CD4-positive, CD25-positive, alpha-beta regulatory T cell (primary cell): ENCODE results near the gene DGCR6L. TPM values are rescaled to one million over a fixed set of nuclear protein-coding genes. Genes with fewer than 3 reads are reported as not detected.
A peak's percentile ranks its signal among the peaks of the same experiment; 100 is the strongest.
"Not testable (repeated sequence)": the region's sequence is repeated elsewhere in the genome, so short reads cannot be mapped to it uniquely, and the experiment has no call there.

ENCODE experiments used
- ATAC-seq, 2 donors: fragments of 150-1000 bp; cut with Tn5 transposase; one replicate each; pipeline ENCODE4 v1.10.0; 2021; ENCODE audit warnings: low read depth in 2 of 2, moderate number of reproducible peaks in 2 of 2, moderate library complexity in 1 of 2
- DNase-seq, 3 donors: peaks; one replicate each; pipeline versions ENCODE4 v3.0.0 to v3.0.0-alpha.2; 2012 to 2022; ENCODE audit warnings: mixed read lengths in 1 of 3
- H3K27ac ChIP-seq: one replicate; pipeline ENCODE4 v1.7.0; 2013; ENCODE audit warnings: mild to moderate bottlenecking, low read length; ENCODE audit not compliant: insufficient read depth, poor library complexity, severe bottlenecking
- H3K27me3 ChIP-seq: one replicate; pipeline ENCODE4 v1.7.0; 2013; ENCODE audit warnings: low read length; ENCODE audit not compliant: control insufficient read depth, insufficient read depth
- H3K36me3 ChIP-seq: one replicate; pipeline ENCODE4 v1.7.0; 2013; ENCODE audit warnings: mild to moderate bottlenecking, low read length, moderate library complexity; ENCODE audit not compliant: control insufficient read depth, insufficient read depth
- H3K4me1 ChIP-seq: 2 replicates; pipeline ENCODE4 v1.7.0; 2013; ENCODE audit warnings: mild to moderate bottlenecking, low read length; ENCODE audit not compliant: insufficient read depth, control insufficient read depth, poor library complexity, severe bottlenecking
- H3K4me3 ChIP-seq: one replicate; pipeline ENCODE4 v1.7.0; 2013; ENCODE audit warnings: low read depth, mild to moderate bottlenecking, low read length, moderate library complexity
- H3K9me3 ChIP-seq, 2 experiments: 1 replicate in 1 of 2; 2 replicates in 1 of 2; pipeline ENCODE4 v1.7.0; 2013; ENCODE audit warnings: low read length in 2 of 2, mild to moderate bottlenecking in 1 of 2, moderate library complexity in 1 of 2; ENCODE audit not compliant: control insufficient read depth in 2 of 2
- H3K27ac Mint-ChIP-seq, 3 donors: one replicate each; pipeline ENCODE4 v1.8.0; 2020 to 2022; ENCODE audit warnings: mild to moderate bottlenecking in 3 of 3, mixed read lengths in 3 of 3, moderate library complexity in 2 of 3
- H3K27me3 Mint-ChIP-seq: one replicate; pipeline ENCODE4 v1.8.0; 2022; ENCODE audit warnings: mild to moderate bottlenecking, mixed read lengths
- H3K36me3 Mint-ChIP-seq: one replicate; pipeline ENCODE4 v1.8.0; 2020; ENCODE audit warnings: mixed read lengths
- H3K4me1 Mint-ChIP-seq, 4 donors: one replicate each; pipeline ENCODE4 v1.8.0; 2020 to 2022; ENCODE audit warnings: mixed read lengths in 4 of 4, mild to moderate bottlenecking in 1 of 4
- H3K4me3 Mint-ChIP-seq, 4 donors: one replicate each; pipeline ENCODE4 v1.8.0; 2020 to 2022; ENCODE audit warnings: mild to moderate bottlenecking in 4 of 4, mixed read lengths in 4 of 4, moderate library complexity in 3 of 4
- H3K9me3 Mint-ChIP-seq, 7 donors: one replicate each; pipeline ENCODE4 v1.8.0; 2020 to 2022; ENCODE audit warnings: mixed read lengths in 7 of 7, mild to moderate bottlenecking in 3 of 7, moderate library complexity in 2 of 7
- polyA plus RNA-seq, 4 donors: library from polyadenylated mRNA; unstranded; fragments of 300-500 nt; fragmentation: Illumina TruSeq; gene quantifications; one replicate each; pipeline ENCODE4 v1.2.3, GENCODE V29; 2021
- total RNA-seq: library from RNA; stranded (reverse); gene quantifications from one replicate; pipeline ENCODE4 v1.2.3, GENCODE V29; 2022

DGCR6L gene
- total and polyA plus RNA-seq, 5 donors from 2014 or later: 28.7 to 123 (median 111) TPM

GRCh38 chr22:20315337-20316216 lies 4.3 kb downstream of the DGCR6L start:
- Histone ChIP-seq H3K36me3 (no peaks in the 10 kb centered on the region), H3K4me1 (peaks cover 25% of the 10 kb centered on the region), H3K27me3 (no peaks in the 10 kb centered on the region), H3K27ac (no peak overlapping the region), H3K4me3 (no peak overlapping the region), H3K9me3 (no peaks in the 10 kb centered on the region)
- Mint-ChIP-seq H3K4me1 (peaks cover 0 to 27% (median 16%) of the 10 kb centered on the region in 4 donors), H3K9me3 (no peaks in the 10 kb centered on the region), H3K36me3 (no peaks in the 10 kb centered on the region), H3K27ac (no peak overlapping the region), H3K4me3 (no peak overlapping the region), H3K27me3 (no peaks in the 10 kb centered on the region)
- ATAC-seq: no peak
- no peak for DNase-seq

- not testable (repeated sequence) for H3K9me3 ChIP-seq, H3K27me3 Mint-ChIP-seq, H3K4me3 Mint-ChIP-seq, H3K27me3 ChIP-seq, H3K27ac ChIP-seq, H3K9me3 Mint-ChIP-seq, ATAC-seq, H3K36me3 ChIP-seq, H3K27ac Mint-ChIP-seq, DNase-seq, H3K4me3 ChIP-seq, H3K36me3 Mint-ChIP-seq
- peaks cover 0 to 25% (median 15%) of the 10 kb centered on the region in 4 donors for H3K4me1 Mint-ChIP-seq
- H3K4me1 ChIP-seq: peaks cover 24% of the 10 kb centered on the region
Observed at GRCh38 chr22:20314741-20315336, 5.0 kb downstream of the DGCR6L start.

- H3K27ac ChIP-seq, H3K27me3 ChIP-seq, DNase-seq, H3K9me3 ChIP-seq, H3K9me3 Mint-ChIP-seq, H3K27ac Mint-ChIP-seq, H3K27me3 Mint-ChIP-seq, H3K36me3 Mint-ChIP-seq, H3K4me3 Mint-ChIP-seq, ATAC-seq, H3K36me3 ChIP-seq, H3K4me3 ChIP-seq: not testable (repeated sequence)
- H3K4me1 ChIP-seq: peaks cover 21% of the 10 kb centered on the region
- peaks cover 0 to 22% (median 15%) of the 10 kb centered on the region in 4 donors for H3K4me1 Mint-ChIP-seq
Observed at GRCh38 chr22:20314206-20314605, 5.7 kb downstream of the DGCR6L start.

- not testable (repeated sequence) for ATAC-seq, H3K36me3 Mint-ChIP-seq, H3K4me3 ChIP-seq, H3K27ac Mint-ChIP-seq, H3K9me3 ChIP-seq, H3K27me3 Mint-ChIP-seq, H3K4me3 Mint-ChIP-seq, H3K27me3 ChIP-seq, H3K9me3 Mint-ChIP-seq, DNase-seq, H3K27ac ChIP-seq, H3K36me3 ChIP-seq
- peaks cover 0 to 16% (median 14%) of the 10 kb centered on the region in 4 donors for H3K4me1 Mint-ChIP-seq
- H3K4me1 ChIP-seq: peaks cover 14% of the 10 kb centered on the region
Observed at GRCh38 chr22:20313306-20314077, 6.4 kb downstream of the DGCR6L start.

GRCh38 chr22:20312396-20313191 lies 7.3 kb downstream of the DGCR6L start:
- ATAC-seq: no peak
- no peaks in the 10 kb centered on the region for H3K27me3 ChIP-seq
- DNase-seq: no peak

GRCh38 chr22:20311249-20312062 lies 8.4 kb downstream of the DGCR6L start:
- H3K4me3 ChIP-seq, H3K36me3 ChIP-seq, ATAC-seq, H3K4me1 ChIP-seq, H3K27me3 Mint-ChIP-seq, DNase-seq, H3K4me1 Mint-ChIP-seq, H3K36me3 Mint-ChIP-seq, H3K9me3 Mint-ChIP-seq, H3K27ac ChIP-seq, H3K27me3 ChIP-seq, H3K9me3 ChIP-seq, H3K4me3 Mint-ChIP-seq: not testable (repeated sequence)
- peak overlapping the region in 1 of 3 donors; percentile 69 for H3K27ac Mint-ChIP-seq

More at GRCh38 chr22:20312396-20313191, 7.3 kb downstream of the DGCR6L start:
- Mint-ChIP-seq H3K36me3 (no peaks in the 10 kb centered on the region), H3K4me1 (peaks cover 0 to 7% (median 6%) of the 10 kb centered on the region in 4 donors), H3K9me3 (no peaks in the 10 kb centered on the region), H3K4me3 (no peak overlapping the region), H3K27ac (no peak overlapping the region), H3K27me3 (no peaks in the 10 kb centered on the region)
- no peaks in the 10 kb centered on the region for H3K36me3 ChIP-seq
- peaks cover 7% of the 10 kb centered on the region for H3K4me1 ChIP-seq
- H3K9me3 ChIP-seq: no peaks in the 10 kb centered on the region
- H3K4me3 ChIP-seq: no peak overlapping the region
- no peak overlapping the region for H3K27ac ChIP-seq

GRCh38 chr22:20310773-20311172 lies 9.1 kb downstream of the DGCR6L start:
- H3K4me1 ChIP-seq, H3K27ac Mint-ChIP-seq, H3K36me3 ChIP-seq, H3K9me3 ChIP-seq, H3K4me3 Mint-ChIP-seq, DNase-seq, H3K36me3 Mint-ChIP-seq, H3K4me1 Mint-ChIP-seq, H3K4me3 ChIP-seq, H3K9me3 Mint-ChIP-seq, H3K27ac ChIP-seq, H3K27me3 Mint-ChIP-seq, H3K27me3 ChIP-seq, ATAC-seq: not testable (repeated sequence)
